Right lobe of liver (tissue), 6 donors: Measurements from ENCODE around the gene AFF2. TPM values are rescaled to one million over a fixed set of nuclear protein-coding genes. Genes with fewer than 3 reads are reported as not detected.

Experiments
- ATAC-seq, 4 donors: fragments of 200-7000 bp; cut with Tn5 transposase; one replicate each; pipeline ENCODE4 v1.9.1; 2020; ENCODE audit warnings: mild to moderate bottlenecking in 4 of 4, moderate library complexity in 4 of 4
- DNase-seq, 3 donors: peaks; one replicate each; pipeline ENCODE4 v3.0.0-alpha.2; 2020
- H3K27ac ChIP-seq, 3 donors: fragments of 200-600 bp; one replicate each; pipeline ENCODE4 v1.8.0; 2022
- H3K27me3 ChIP-seq, 2 donors: fragments of 200-600 bp; one replicate each; pipeline ENCODE4 v1.8.0; 2022
- H3K36me3 ChIP-seq, 4 donors: fragments of 200-600 bp; sonication (generic) in 1 of 4; one replicate each; pipeline versions ENCODE4 v1.5.1 to v1.8.0; 2017 to 2022; ENCODE audit warnings: control low read depth in 1 of 4
- H3K4me1 ChIP-seq, 4 donors: fragments of 200-600 bp; sonication (generic) in 1 of 4; one replicate each; pipeline versions ENCODE4 v1.5.1 to v1.8.0; 2017 to 2022; ENCODE audit warnings: control low read depth in 1 of 4
- H3K4me3 ChIP-seq, 3 donors: fragments of 200-600 bp; one replicate each; pipeline ENCODE4 v1.8.0; 2022
- H3K9me3 ChIP-seq, 4 donors: fragments of 200-600 bp; sonication (generic) in 1 of 4; one replicate each; pipeline versions ENCODE4 v1.5.1 to v1.8.0; 2017 to 2022; ENCODE audit warnings: control low read depth in 1 of 4
- CTCF ChIP-seq, 4 donors: fragments of 200-600 bp in 3 of 4; fragments of 450-650 bp in 1 of 4; IDR thresholded peaks; one replicate each; pipeline versions ENCODE4 v1.5.1 to v1.8.0; 2016 to 2022; ENCODE audit warnings: antibody characterized with exemption in 4 of 4, mild to moderate bottlenecking in 2 of 4
- POLR2A ChIP-seq: fragments of 450-650 bp; IDR thresholded peaks from one replicate; pipeline ENCODE4 v1.6.1; 2017; ENCODE audit warnings: antibody characterized with exemption, mild to moderate bottlenecking
- WGBS: methylation state at CpG from one replicate; pipeline ENCODE4 v1.1.6; 2018; ENCODE audit warnings: low coverage, low lambda C conversion rate; ENCODE audit not compliant: insufficient coverage; ENCODE audit errors: missing lambda C conversion rate; 5-methylcytosine and 5-hydroxymethylcytosine counted together
- intact Hi-C, 2 donors: fragments of 100-400 bp; cut with DNase I; formaldehyde crosslinking; loops; one replicate each; pipeline versions ENCODE4 v1.11.2 to v1.14.1; 2022
- total RNA-seq, 6 experiments: library from RNA; depleted of rRNA in 2 of 6; stranded (reverse); fragments of >200 nt in 2 of 6; fragmentation: NEBNext Ultra II Directional in 3 of 6; extraction: Animal tissue kit (Norgen Biotek cat#: 25700) in 3 of 6; gene quantifications; one replicate each; pipeline versions ENCODE4 v1.1.0 to v1.2.4, GENCODE V29; 2016 to 2023
- donor health status: DM: no; HTN: yes; CAD: no.
- donor health status: DM: no; HTN: no; CAD: no.
- donor health status: DM: no; HTN: no; CAD: no.
- donor health status: DM: no; HTN: yes; CAD: no.
- donor health status: DM: no; HTN: yes; CAD: no.

AFF2 gene
- total RNA-seq, 6 experiments from 2014 or later: 0.06 to 1.9 (median 0.15) TPM

DNA sequence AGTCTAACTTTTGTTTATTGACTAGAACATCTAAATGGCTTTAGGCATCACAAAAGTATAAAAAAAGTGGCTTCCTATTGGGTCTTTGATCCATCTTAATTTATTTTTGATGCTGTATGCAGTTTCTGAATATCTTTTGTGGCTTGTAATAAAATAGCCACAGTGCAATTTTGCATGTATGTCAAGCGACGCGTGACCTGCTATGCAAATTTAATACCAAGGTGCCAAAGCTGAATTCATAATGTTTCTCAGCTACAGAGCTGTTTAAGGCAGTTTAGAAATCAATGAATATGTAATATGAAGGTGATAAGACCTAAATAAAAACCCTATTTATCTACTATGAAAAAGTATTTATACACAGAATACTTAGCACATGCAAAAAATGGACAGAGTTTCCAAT, 197.8 kb downstream of the AFF2 start:
- no peak overlapping the region for H3K27ac ChIP-seq
- TF ChIP-seq POLR2A: no peak
- no peak for TF ChIP-seq CTCF (IDR thresholded peaks at IDR 0.05)
- H3K4me3 ChIP-seq: no peak overlapping the region
- ATAC-seq (no peak), DNase-seq (no peak)
- H3K36me3 ChIP-seq: no peaks in the 10 kb centered on the region
- 92% methylated on average over 3 of the region's 3 CpGs for WGBS
- intact Hi-C loops: no loop called here
- H3K9me3 ChIP-seq: no peaks in the 10 kb centered on the region
- no peaks in the 10 kb centered on the region for H3K4me1 ChIP-seq
- no peaks in the 10 kb centered on the region for H3K27me3 ChIP-seq

DNA sequence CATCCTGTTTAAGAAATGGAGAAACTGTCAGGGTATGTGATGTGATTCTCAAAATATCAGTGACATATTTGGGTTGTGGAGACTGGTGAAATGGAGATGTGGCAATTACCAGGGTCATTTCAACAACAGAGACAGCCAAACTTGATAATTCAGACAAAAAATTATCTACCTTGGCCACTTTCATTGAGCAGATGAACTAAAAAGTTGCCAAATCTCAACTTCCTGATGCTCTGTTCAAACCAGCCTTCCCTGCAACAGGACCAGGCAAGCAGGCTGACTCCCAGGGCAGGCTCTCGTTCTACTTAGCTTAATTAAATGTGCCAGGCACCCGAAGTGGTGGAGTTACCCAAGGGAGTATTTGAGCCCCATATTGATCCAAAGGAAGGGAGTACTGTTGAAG, 199.6 kb downstream of the AFF2 start:
- intact Hi-C loops: no loop called here
- WGBS: 10% methylated on average over 2 of the region's 2 CpGs
- no peaks in the 10 kb centered on the region for H3K9me3 ChIP-seq
- ATAC-seq (no peak), DNase-seq (no peak)
- H3K27me3 ChIP-seq: no peaks in the 10 kb centered on the region
- TF ChIP-seq POLR2A: no peak
- TF ChIP-seq CTCF (IDR thresholded peaks at IDR 0.05): no peak
- no peak overlapping the region for H3K27ac ChIP-seq
- no peaks in the 10 kb centered on the region for H3K36me3 ChIP-seq
- H3K4me3 ChIP-seq: no peak overlapping the region
- no peaks in the 10 kb centered on the region for H3K4me1 ChIP-seq

GRCh38 chrX:148713981-148714380, 213.6 kb downstream of the AFF2 start:
- no peak for DNase-seq

DNA sequence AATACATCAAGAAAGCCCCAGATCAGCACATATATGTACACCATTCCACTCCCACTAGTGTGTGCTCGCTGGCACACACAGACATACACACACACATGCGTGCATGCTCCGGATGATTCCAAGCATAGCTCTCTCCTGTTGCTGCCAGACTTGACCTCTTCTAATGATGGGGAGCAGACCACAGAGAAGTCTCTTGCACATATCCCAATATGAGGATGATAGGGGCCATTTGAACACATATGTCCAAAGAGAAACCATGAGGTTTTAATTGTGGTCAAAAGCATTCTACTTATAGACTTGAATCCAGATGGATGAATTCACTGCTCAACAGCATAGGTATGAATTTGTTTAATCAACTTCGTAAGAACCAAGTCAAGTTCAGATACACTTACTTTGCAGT, 214.9 kb downstream of the AFF2 start:
- no peak overlapping the region for H3K4me3 ChIP-seq
- H3K9me3 ChIP-seq: no peaks in the 10 kb centered on the region
- 50% methylated on average over 4 of the region's 4 CpGs for WGBS
- no peaks in the 10 kb centered on the region for H3K36me3 ChIP-seq
- H3K27me3 ChIP-seq: no peaks in the 10 kb centered on the region
- no peak overlapping the region for H3K27ac ChIP-seq
- ATAC-seq (no peak), DNase-seq (no peak)
- TF ChIP-seq POLR2A (no peak), CTCF (IDR thresholded peaks at IDR 0.05) (no peak)
- no peaks in the 10 kb centered on the region for H3K4me1 ChIP-seq
- intact Hi-C loops: no loop called here

More at GRCh38 chrX:148713981-148714380, 213.6 kb downstream of the AFF2 start:
- intact Hi-C loops: no loop called here
- no peak overlapping the region for H3K27ac ChIP-seq
- no peak for TF ChIP-seq CTCF (IDR thresholded peaks at IDR 0.05)
- TF ChIP-seq POLR2A: no peak
- no peaks in the 10 kb centered on the region for H3K4me1 ChIP-seq
- H3K4me3 ChIP-seq: no peak overlapping the region
- no peaks in the 10 kb centered on the region for H3K9me3 ChIP-seq
- no peaks in the 10 kb centered on the region for H3K36me3 ChIP-seq
- ATAC-seq: no peak
- H3K27me3 ChIP-seq: no peaks in the 10 kb centered on the region

DNA sequence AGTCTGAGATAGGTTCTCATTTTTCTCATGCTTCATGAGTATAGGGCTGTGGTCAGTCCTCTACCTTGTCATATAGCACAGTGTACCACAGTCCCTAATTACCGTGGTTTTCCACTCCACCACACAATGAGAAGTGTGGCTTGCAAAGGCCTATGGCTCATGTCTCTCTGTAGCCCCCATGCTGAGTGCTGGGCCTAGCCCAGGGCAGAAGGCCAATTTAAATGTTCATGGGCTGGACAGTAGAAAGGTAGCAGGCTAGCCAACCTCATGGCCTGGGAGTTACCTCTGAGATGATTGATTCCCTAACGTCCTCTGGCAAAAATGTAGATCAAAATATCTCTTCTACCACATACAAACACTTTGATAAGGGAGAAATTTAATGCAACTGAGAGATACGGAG, 222.5 kb downstream of the AFF2 start:
- H3K36me3 ChIP-seq: no peaks in the 10 kb centered on the region
- no peak for TF ChIP-seq CTCF (IDR thresholded peaks at IDR 0.05)
- TF ChIP-seq POLR2A: no peak
- DNase-seq (no peak), ATAC-seq (no peak)
- H3K9me3 ChIP-seq: no peaks in the 10 kb centered on the region
- H3K4me1 ChIP-seq: no peaks in the 10 kb centered on the region
- no peak overlapping the region for H3K4me3 ChIP-seq
- intact Hi-C loops: no loop called here
- H3K27me3 ChIP-seq: no peaks in the 10 kb centered on the region
- 44% methylated on average over 3 of the region's 3 CpGs for WGBS
- no peak overlapping the region for H3K27ac ChIP-seq
